Endothelial cell of umbilical vein (primary cell): ENCODE measurements around the gene PDSS2. TPM values are rescaled to one million over a fixed set of nuclear protein-coding genes. Genes with fewer than 3 reads are reported as not detected.

ENCODE experiments used
- BruUV-seq: library from RNA; stranded (reverse); fragments of 400-500 nt; replicated peaks from 2 replicates; lab custom pipeline; 2021; lab: Mats Ljungman, UMichigan
- CTCF ChIA-PET: fragments of 300-600, 350-600 bp; sonication (Branson Sonifier 250); formaldehyde crosslinking; loops from one replicate; lab custom pipeline; 2021; ENCODE audit warnings: antibody characterized with exemption, inconsistent platforms; lab: Charles Lee
- POLR2A ChIA-PET: fragments of 300-600, 350-600 bp; sonication (Branson Sonifier 250); formaldehyde crosslinking; loops from one replicate; lab custom pipeline; 2021; ENCODE audit warnings: antibody characterized with exemption, inconsistent platforms; lab: Charles Lee
- DNase-seq: peaks from one replicate; pipeline ENCODE4 v3.0.0-alpha.2; 2011; ENCODE audit warnings: low read depth, low spot score
- FAIRE-seq: peaks from 2 replicates; lab custom pipeline; 2011; peaks lifted over from hg19 to GRCh38; lab: Jason Lieb, UNC
- H2AFZ ChIP-seq: 2 replicates; pipeline ENCODE4 v1.6.0; 2012; ENCODE audit warnings: low read depth, low read length, control low read depth, inconsistent platforms
- H3K27ac ChIP-seq: 2 replicates; pipeline ENCODE4 v1.5.1; 2011; ENCODE audit warnings: low read depth, mild to moderate bottlenecking, control low read depth, low read length, moderate library complexity; ENCODE audit not compliant: insufficient read depth
- H3K27me3 ChIP-seq, 2 experiments: 2 replicates each; pipeline versions ENCODE4 v1.6.0 to v1.6.1; 2011; ENCODE audit warnings: low read length in 2 of 2, mixed read lengths in 1 of 2; ENCODE audit not compliant: control insufficient read depth in 2 of 2, insufficient read depth in 2 of 2
- H3K36me3 ChIP-seq, 2 experiments: 2 replicates in 1 of 2; 3 replicates in 1 of 2; pipeline ENCODE4 v1.5.1; 2011; ENCODE audit warnings: low read length in 2 of 2, mild to moderate bottlenecking in 1 of 2, moderate library complexity in 1 of 2; ENCODE audit not compliant: control insufficient read depth in 2 of 2, insufficient read depth in 2 of 2; ENCODE audit errors: extremely low read depth in 1 of 2
- H3K4me1 ChIP-seq: 3 replicates; pipeline ENCODE4 v1.5.1; 2011; ENCODE audit warnings: mild to moderate bottlenecking, low read length; ENCODE audit not compliant: control insufficient read depth, insufficient read depth; ENCODE audit errors: extremely low read depth
- H3K4me2 ChIP-seq: 2 replicates; pipeline ENCODE4 v1.6.1; 2011; ENCODE audit warnings: low read length, control low read depth, mixed read lengths; ENCODE audit not compliant: insufficient read depth
- H3K4me3 ChIP-seq, 3 experiments: fragments of 200-600 bp in 1 of 3; sonication (generic), shearing (Covaris generic) in 1 of 3; replicated peaks in 1 of 3; 2 replicates each; pipeline ENCODE4 v1.5.1; 2011 to 2016; ENCODE audit warnings: control low read depth in 3 of 3, low read length in 3 of 3, mild to moderate bottlenecking in 2 of 3, inconsistent platforms in 1 of 3, low read depth in 1 of 3, moderate library complexity in 1 of 3; ENCODE audit not compliant: insufficient read depth in 1 of 3
- H3K79me2 ChIP-seq: 2 replicates; pipeline ENCODE4 v1.6.0; 2012; ENCODE audit warnings: low read length, inconsistent platforms; ENCODE audit not compliant: control insufficient read depth, insufficient read depth
- H3K9ac ChIP-seq: replicated peaks from 2 replicates; pipeline ENCODE3; 2011; ENCODE audit warnings: low read length, control low read depth; ENCODE audit not compliant: insufficient read depth; ENCODE audit errors: extremely low read depth
- H3K9me1 ChIP-seq: replicated peaks from 3 replicates; pipeline ENCODE4 v1.6.0; 2011; ENCODE audit warnings: mild to moderate bottlenecking, low read length; ENCODE audit not compliant: control insufficient read depth, insufficient read depth; ENCODE audit errors: extremely low read depth
- H3K9me3 ChIP-seq: replicated peaks from 2 replicates; pipeline ENCODE4 v1.5.1; 2012; ENCODE audit warnings: low read length, inconsistent platforms; ENCODE audit not compliant: control insufficient read depth, insufficient read depth
- H4K20me1 ChIP-seq: replicated peaks from 2 replicates; pipeline ENCODE3; 2011; ENCODE audit warnings: mild to moderate bottlenecking, low read length; ENCODE audit not compliant: control insufficient read depth, insufficient read depth; ENCODE audit errors: extremely low read depth
- CTCF ChIP-seq, 2 donors: IDR thresholded peaks; 1 replicate in 1 of 2; 2 replicates in 1 of 2; pipeline ENCODE4 v1.5.1; 2011; ENCODE audit warnings: low read length in 2 of 2, mild to moderate bottlenecking in 2 of 2, moderate library complexity in 2 of 2, control low read depth in 1 of 2, inconsistent platforms in 1 of 2, low read depth in 1 of 2; ENCODE audit not compliant: insufficient read depth in 1 of 2; ENCODE audit errors: extremely low read depth in 1 of 2
- EZH2 ChIP-seq: IDR thresholded peaks from 2 replicates; pipeline ENCODE4 v1.6.1; 2012; ENCODE audit warnings: borderline replicate concordance, low read depth, mild to moderate bottlenecking, moderate library complexity, low read length, inconsistent platforms; ENCODE audit not compliant: severe bottlenecking
- FOS ChIP-seq: IDR thresholded peaks from 2 replicates; pipeline ENCODE4 v1.6.1; 2011; ENCODE audit warnings: mild to moderate bottlenecking, low read length, moderate library complexity, borderline replicate concordance; ENCODE audit not compliant: insufficient read depth
- GATA2 ChIP-seq: IDR thresholded peaks from 2 replicates; pipeline ENCODE4 v1.7.0; 2011; ENCODE audit warnings: low read depth, mild to moderate bottlenecking, moderate library complexity, mixed read lengths, low read length; ENCODE audit not compliant: insufficient read length, insufficient read depth
- JUN ChIP-seq: IDR thresholded peaks from 2 replicates; pipeline ENCODE4 v1.6.1; 2011; ENCODE audit warnings: borderline replicate concordance, low read depth; ENCODE audit not compliant: insufficient read length, insufficient read depth
- MYC ChIP-seq: IDR thresholded peaks from one replicate; pipeline ENCODE4 v1.6.1; 2011; ENCODE audit warnings: mild to moderate bottlenecking, low read depth, low read length
- POLR2A ChIP-seq: IDR thresholded peaks from 2 replicates; pipeline ENCODE4 v1.6.1; 2012; ENCODE audit warnings: low read depth, mild to moderate bottlenecking, control low read depth, low read length
- POLR2AphosphoS5 ChIP-seq: IDR thresholded peaks from 2 replicates; pipeline ENCODE4 v1.6.1; 2012; ENCODE audit warnings: low read depth, mild to moderate bottlenecking, control low read depth, low read length, moderate library complexity; ENCODE audit not compliant: insufficient read depth
- dilution Hi-C: fragments of 300-500 bp; cut with MboI; formaldehyde crosslinking; loops from one replicate; pipeline ENCODE4 v1.15.0; 2019; ENCODE audit warnings: low sequenced_read_pairs; ENCODE audit not compliant: extremely low pct_ligation_motif_present
- intact Hi-C: fragments of 100-400 bp; cut with micrococcal nuclease; formaldehyde crosslinking; loops from one replicate; pipeline ENCODE4 v1.10.0; 2022
- polyA plus RNA-seq, 4 experiments: library from polyadenylated mRNA; depleted of rRNA in 3 of 4; stranded (reverse) in 3 of 4; unstranded in 1 of 4; fragments of >200 nt; gene quantifications; 2 replicates each; pipeline versions ENCODE4 v1.2.1 to v1.2.3, GENCODE V29; 2011 to 2012; ENCODE audit warnings: missing spikeins in 1 of 4
- total RNA-seq: library from RNA; stranded (reverse); gene quantifications from 2 replicates; pipeline ENCODE4 v1.2.3, GENCODE V29; 2021
- TF ChIP-seq, protein P1 (sequence below): IDR thresholded peaks from 2 replicates; pipeline ENCODE4 v1.6.1; 2011; ENCODE audit not compliant: insufficient read depth, insufficient read length

PDSS2 gene
- total and polyA plus RNA-seq, 2 donors (not counting 3 experiments of a cell fraction or from before 2014, with no cell fraction given): 7.6 to 9.3 TPM

- DNase-seq (no peak), FAIRE-seq (no peak)
- CTCF ChIA-PET: interaction anchor here (1.5 kb wide), 1 partner anchor 12 kb away, joined by 3 read pairs; no protein-coding TSS in a partner anchor
- no peaks in the 10 kb centered on the region for H3K79me2 ChIP-seq
- BruUV-seq: no TSS peak
- no peaks in the 10 kb centered on the region for H4K20me1 ChIP-seq
- POLR2A ChIA-PET: interaction anchor here (0.5 kb wide), 1 partner anchor 11 kb away, joined by 3 read pairs; no protein-coding TSS in a partner anchor
- H2AFZ ChIP-seq: no peak overlapping the region
- H3K9me3 ChIP-seq: no peaks in the 10 kb centered on the region
- no peaks in the 10 kb centered on the region for H3K4me1 ChIP-seq
- no peak overlapping the region for H3K4me3 ChIP-seq
- H3K4me2 ChIP-seq: no peak overlapping the region
- H3K27me3 ChIP-seq: no peaks in the 10 kb centered on the region
- no peak for TF ChIP-seq POLR2AphosphoS5
- TF ChIP-seq CTCF (IDR thresholded peaks at IDR 0.05; ENCODE audit: extremely low read depth in 1 of 2, insufficient read depth in 1 of 2, low read depth in 1 of 2, low read length in 2 of 2): no peak
- TF ChIP-seq EZH2: no peak
- no peak for TF ChIP-seq JUN
- no peak for TF ChIP-seq MYC
- no peak for TF ChIP-seq POLR2A
- TF ChIP-seq, protein P1, sequence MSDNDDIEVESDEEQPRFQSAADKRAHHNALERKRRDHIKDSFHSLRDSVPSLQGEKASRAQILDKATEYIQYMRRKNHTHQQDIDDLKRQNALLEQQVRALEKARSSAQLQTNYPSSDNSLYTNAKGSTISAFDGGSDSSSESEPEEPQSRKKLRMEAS: no peak
- no peak for TF ChIP-seq FOS
- TF ChIP-seq GATA2: no peak
- intact Hi-C loops: no loop called here
- no peak overlapping the region for H3K27ac ChIP-seq
- no peaks in the 10 kb centered on the region for H3K9me1 ChIP-seq
- H3K36me3 ChIP-seq: no peaks in the 10 kb centered on the region
- no peak overlapping the region for H3K9ac ChIP-seq
- dilution Hi-C loops: no loop called here
Observed at GRCh38 chr6:107398001-107398400, 61.4 kb downstream of the PDSS2 start.
